HEK293 (cell line): ENCODE results near the gene GIPC2.

Experiments used
- CTCF ChIA-PET: fragments of 350-600 bp; formaldehyde crosslinking; extraction: SDS; loops from one replicate; lab custom pipeline; 2021; ENCODE audit warnings: antibody characterized with exemption; lab: Yijun Ruan, JAX
- POLR2A ChIA-PET: fragments of 300-600 bp; formaldehyde crosslinking; extraction: SDS; loops from one replicate; lab custom pipeline; 2020; ENCODE audit warnings: antibody characterized with exemption, inconsistent platforms; lab: Yijun Ruan, JAX
- H3K27ac ChIP-seq: fragments of 200-500 bp; sonication (Bioruptor generic); 2 replicates; pipeline ENCODE4 v1.5.1; 2014; ENCODE audit warnings: low read depth, low read length, control low read depth, inconsistent platforms; ENCODE audit errors: extremely low read depth
- H3K36me3 ChIP-seq, 2 experiments: fragments of 200-500 bp in 1 of 2; sonication (Bioruptor generic) in 1 of 2; 1 replicate in 1 of 2; 2 replicates in 1 of 2; pipeline ENCODE4 v1.5.1; 2014 to 2017; ENCODE audit warnings: inconsistent platforms in 2 of 2, low read length in 2 of 2; ENCODE audit not compliant: control insufficient read depth in 2 of 2, insufficient read depth in 1 of 2
- H3K4me1 ChIP-seq: fragments of 200-500 bp; sonication (Bioruptor generic); 2 replicates; pipeline ENCODE4 v1.5.1; 2014; ENCODE audit warnings: mild to moderate bottlenecking, low read length, inconsistent platforms; ENCODE audit not compliant: control insufficient read depth, insufficient read depth
- H3K4me3 ChIP-seq: 2 replicates; pipeline ENCODE4 v1.5.1; 2011; ENCODE audit warnings: low read depth, mild to moderate bottlenecking, control low read depth, low read length, moderate library complexity
- H3K9me3 ChIP-seq: fragments of 200-500 bp; sonication (Bioruptor generic); 2 replicates; pipeline ENCODE4 v1.5.1; 2014; ENCODE audit warnings: low read depth, low read length, inconsistent platforms; ENCODE audit not compliant: control insufficient read depth, insufficient read depth
- KLF7 ChIP-seq: fragments of 450-650 bp; formaldehyde crosslinking; IDR thresholded peaks from 2 replicates; pipeline ENCODE4 v1.5.1; 2016; ENCODE audit warnings: missing biosample characterization, missing genetic modification characterization, borderline replicate concordance
- KLF9 ChIP-seq: fragments of 450-650 bp; formaldehyde crosslinking; IDR thresholded peaks from 2 replicates; pipeline ENCODE4 v1.5.1; 2016; ENCODE audit warnings: missing biosample characterization, missing genetic modification characterization, low read depth
- PRDM1 ChIP-seq: fragments of 450-650 bp; formaldehyde crosslinking; IDR thresholded peaks from 2 replicates; pipeline ENCODE4; 2016; ENCODE audit warnings: missing biosample characterization, missing genetic modification characterization
- RBAK ChIP-seq: fragments of 450-650 bp; formaldehyde crosslinking; IDR thresholded peaks from 2 replicates; pipeline ENCODE4 v1.5.1; 2016; ENCODE audit warnings: missing biosample characterization, missing genetic modification characterization
- ZBTB1 ChIP-seq: fragments of 450-650 bp; formaldehyde crosslinking; IDR thresholded peaks from 2 replicates; pipeline ENCODE4 v1.5.1; 2016; ENCODE audit warnings: missing biosample characterization, missing genetic modification characterization
- ZBTB17 ChIP-seq: fragments of 450-650 bp; formaldehyde crosslinking; IDR thresholded peaks from 2 replicates; pipeline ENCODE4 v1.5.1; 2016; ENCODE audit warnings: missing biosample characterization, missing genetic modification characterization
- ZNF175 ChIP-seq: fragments of 450-650 bp; formaldehyde crosslinking; IDR thresholded peaks from 2 replicates; pipeline ENCODE4 v1.5.1; 2016; ENCODE audit warnings: missing biosample characterization, missing genetic modification characterization
- ZNF23 ChIP-seq: fragments of 450-650 bp; formaldehyde crosslinking; IDR thresholded peaks from 2 replicates; pipeline ENCODE4 v1.5.1; 2016; ENCODE audit warnings: missing biosample characterization, missing genetic modification characterization, borderline replicate concordance
- ZNF341 ChIP-seq: fragments of 450-650 bp; formaldehyde crosslinking; IDR thresholded peaks from 2 replicates; pipeline ENCODE4; 2016; ENCODE audit warnings: low read depth, missing biosample characterization, missing genetic modification characterization
- ZNF354C ChIP-seq: fragments of 450-650 bp; formaldehyde crosslinking; IDR thresholded peaks from 2 replicates; pipeline ENCODE4 v1.5.1; 2016; ENCODE audit warnings: missing biosample characterization, missing genetic modification characterization, low read depth, borderline replicate concordance
- ZNF426 ChIP-seq: fragments of 450-650 bp; formaldehyde crosslinking; IDR thresholded peaks from 2 replicates; pipeline ENCODE4 v1.5.1; 2017; ENCODE audit warnings: missing biosample characterization, missing genetic modification characterization, mild to moderate bottlenecking, inconsistent platforms, moderate library complexity
- ZNF544 ChIP-seq: fragments of 450-650 bp; formaldehyde crosslinking; IDR thresholded peaks from 2 replicates; pipeline ENCODE4 v1.5.0; 2017; ENCODE audit warnings: missing biosample characterization, missing genetic modification characterization
- ZNF654 ChIP-seq: fragments of 450-650 bp; formaldehyde crosslinking; IDR thresholded peaks from 2 replicates; pipeline ENCODE4 v1.5.1; 2016; ENCODE audit warnings: low read depth, missing biosample characterization, missing genetic modification characterization
- TF ChIP-seq, protein P1 (sequence below): sonication (generic); formaldehyde crosslinking; IDR thresholded peaks from 2 replicates; pipeline ENCODE4 v1.8.1; 2022; ENCODE audit warnings: mild to moderate bottlenecking, moderate library complexity, missing genetic modification reagents
- TF ChIP-seq, protein P2 (sequence below): fragments of 450-650 bp; formaldehyde crosslinking; IDR thresholded peaks from 2 replicates; pipeline ENCODE4 v1.5.1; 2017; ENCODE audit warnings: missing biosample characterization, missing genetic modification characterization
- TF ChIP-seq, protein P3 (sequence below): fragments of 450-650 bp; formaldehyde crosslinking; IDR thresholded peaks from 2 replicates; pipeline ENCODE4 v1.5.1; 2017; ENCODE audit warnings: missing biosample characterization, mild to moderate bottlenecking, missing genetic modification characterization, moderate library complexity
- TF ChIP-seq, protein P4 (sequence below): fragments of 450-650 bp; formaldehyde crosslinking; IDR thresholded peaks from 2 replicates; pipeline ENCODE4 v1.5.1; 2016; ENCODE audit warnings: missing biosample characterization, missing genetic modification characterization
- TF ChIP-seq, protein P5 (sequence below): fragments of 450-650 bp; formaldehyde crosslinking; IDR thresholded peaks from 2 replicates; pipeline ENCODE4 v1.5.1; 2016; ENCODE audit warnings: missing biosample characterization, missing genetic modification characterization
- TF ChIP-seq, protein P6 (sequence below): fragments of 450-650 bp; formaldehyde crosslinking; optimal IDR thresholded peaks from 2 replicates; pipeline ENCODE3; 2016; ENCODE audit warnings: missing biosample characterization, mild to moderate bottlenecking, missing genetic modification characterization

Gene GIPC2

DNA sequence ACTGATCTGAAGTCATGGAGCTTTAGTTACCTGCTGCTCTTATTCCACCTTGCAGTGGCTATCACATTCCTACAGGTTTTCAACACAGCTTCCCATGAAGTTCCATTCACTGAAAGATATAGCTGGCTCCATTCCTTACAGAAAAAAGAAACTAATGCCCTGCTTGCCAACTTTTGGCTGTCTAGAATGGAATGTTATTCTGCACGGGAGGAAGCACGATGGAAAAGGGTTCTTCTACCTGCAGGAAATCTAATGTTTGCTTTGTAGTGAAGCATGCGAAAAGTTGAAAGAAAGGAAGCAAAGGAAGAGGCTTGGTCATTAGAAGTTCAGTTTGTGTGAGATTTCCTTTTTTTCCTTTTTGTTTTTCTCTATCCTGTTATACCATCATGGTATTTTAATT lies 32.6 kb downstream of the GIPC2 start:
- no peak for TF ChIP-seq ZNF341 (tag by site-specific recombination)
- TF ChIP-seq ZNF544 = no peak
- TF ChIP-seq ZNF654 = no peak
- TF ChIP-seq RBAK (tag by site-specific recombination) = no peak
- TF ChIP-seq, protein P1, sequence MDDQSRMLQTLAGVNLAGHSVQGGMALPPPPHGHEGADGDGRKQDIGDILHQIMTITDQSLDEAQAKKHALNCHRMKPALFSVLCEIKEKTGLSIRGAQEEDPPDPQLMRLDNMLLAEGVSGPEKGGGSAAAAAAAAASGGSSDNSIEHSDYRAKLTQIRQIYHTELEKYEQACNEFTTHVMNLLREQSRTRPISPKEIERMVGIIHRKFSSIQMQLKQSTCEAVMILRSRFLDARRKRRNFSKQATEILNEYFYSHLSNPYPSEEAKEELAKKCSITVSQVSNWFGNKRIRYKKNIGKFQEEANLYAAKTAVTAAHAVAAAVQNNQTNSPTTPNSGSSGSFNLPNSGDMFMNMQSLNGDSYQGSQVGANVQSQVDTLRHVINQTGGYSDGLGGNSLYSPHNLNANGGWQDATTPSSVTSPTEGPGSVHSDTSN = no peak
- TF ChIP-seq, protein P2, sequence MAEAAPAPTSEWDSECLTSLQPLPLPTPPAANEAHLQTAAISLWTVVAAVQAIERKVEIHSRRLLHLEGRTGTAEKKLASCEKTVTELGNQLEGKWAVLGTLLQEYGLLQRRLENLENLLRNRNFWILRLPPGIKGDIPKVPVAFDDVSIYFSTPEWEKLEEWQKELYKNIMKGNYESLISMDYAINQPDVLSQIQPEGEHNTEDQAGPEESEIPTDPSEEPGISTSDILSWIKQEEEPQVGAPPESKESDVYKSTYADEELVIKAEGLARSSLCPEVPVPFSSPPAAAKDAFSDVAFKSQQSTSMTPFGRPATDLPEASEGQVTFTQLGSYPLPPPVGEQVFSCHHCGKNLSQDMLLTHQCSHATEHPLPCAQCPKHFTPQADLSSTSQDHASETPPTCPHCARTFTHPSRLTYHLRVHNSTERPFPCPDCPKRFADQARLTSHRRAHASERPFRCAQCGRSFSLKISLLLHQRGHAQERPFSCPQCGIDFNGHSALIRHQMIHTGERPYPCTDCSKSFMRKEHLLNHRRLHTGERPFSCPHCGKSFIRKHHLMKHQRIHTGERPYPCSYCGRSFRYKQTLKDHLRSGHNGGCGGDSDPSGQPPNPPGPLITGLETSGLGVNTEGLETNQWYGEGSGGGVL (tag by site-specific recombination) = no peak
- H3K4me3 ChIP-seq = no peak overlapping the region
- H3K9me3 ChIP-seq = no peaks in the 10 kb centered on the region
- ChIA-PET POLR2A (no interaction called here), CTCF (interaction anchor here (0.7 kb wide), 1 partner anchor 1388 kb away, joined by 3 read pairs; no protein-coding TSS in a partner anchor)
- H3K36me3 ChIP-seq = no peaks in the 10 kb centered on the region
- H3K27ac ChIP-seq = no peak overlapping the region
- H3K4me1 ChIP-seq = no peaks in the 10 kb centered on the region

DNA sequence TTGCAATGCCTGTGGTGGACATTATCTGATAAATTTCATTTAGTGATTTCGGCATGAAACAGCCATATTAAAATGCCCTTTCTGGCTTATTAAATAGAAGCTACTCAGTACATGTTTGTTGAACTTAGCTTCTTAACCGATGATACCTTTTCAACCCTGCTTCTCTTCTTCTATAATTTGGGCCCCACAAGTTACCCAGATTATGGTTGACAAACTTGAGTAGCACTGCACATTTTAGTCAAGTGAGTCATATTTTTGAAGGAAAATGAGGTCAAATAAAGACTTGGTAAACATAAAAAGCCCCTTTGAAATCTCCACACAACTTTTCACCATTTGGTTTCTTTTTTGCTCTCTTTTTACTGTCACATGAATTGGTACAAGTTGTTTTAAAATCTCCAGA lies 33.8 kb downstream of the GIPC2 start:
- Histone ChIP-seq H3K9me3 (no peaks in the 10 kb centered on the region; the same call in 1 of the 2 replicates), H3K4me1 (no peaks in the 10 kb centered on the region)
- TF ChIP-seq, protein P3, sequence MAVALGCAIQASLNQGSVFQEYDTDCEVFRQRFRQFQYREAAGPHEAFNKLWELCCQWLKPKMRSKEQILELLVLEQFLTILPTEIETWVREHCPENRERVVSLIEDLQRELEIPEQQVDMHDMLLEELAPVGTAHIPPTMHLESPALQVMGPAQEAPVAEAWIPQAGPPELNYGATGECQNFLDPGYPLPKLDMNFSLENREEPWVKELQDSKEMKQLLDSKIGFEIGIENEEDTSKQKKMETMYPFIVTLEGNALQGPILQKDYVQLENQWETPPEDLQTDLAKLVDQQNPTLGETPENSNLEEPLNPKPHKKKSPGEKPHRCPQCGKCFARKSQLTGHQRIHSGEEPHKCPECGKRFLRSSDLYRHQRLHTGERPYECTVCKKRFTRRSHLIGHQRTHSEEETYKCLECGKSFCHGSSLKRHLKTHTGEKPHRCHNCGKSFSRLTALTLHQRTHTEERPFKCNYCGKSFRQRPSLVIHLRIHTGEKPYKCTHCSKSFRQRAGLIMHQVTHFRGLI (tag by site-specific recombination) = no peak
- TF ChIP-seq KLF7 (tag by site-specific recombination) = no peak
- no peak for TF ChIP-seq ZNF426 (tag by site-specific recombination)
- TF ChIP-seq ZNF175 (tag by site-specific recombination) = no peak
- no peak for TF ChIP-seq ZNF354C (tag by site-specific recombination)
- no peak for TF ChIP-seq PRDM1 (tag by site-specific recombination)
- TF ChIP-seq, protein P4, sequence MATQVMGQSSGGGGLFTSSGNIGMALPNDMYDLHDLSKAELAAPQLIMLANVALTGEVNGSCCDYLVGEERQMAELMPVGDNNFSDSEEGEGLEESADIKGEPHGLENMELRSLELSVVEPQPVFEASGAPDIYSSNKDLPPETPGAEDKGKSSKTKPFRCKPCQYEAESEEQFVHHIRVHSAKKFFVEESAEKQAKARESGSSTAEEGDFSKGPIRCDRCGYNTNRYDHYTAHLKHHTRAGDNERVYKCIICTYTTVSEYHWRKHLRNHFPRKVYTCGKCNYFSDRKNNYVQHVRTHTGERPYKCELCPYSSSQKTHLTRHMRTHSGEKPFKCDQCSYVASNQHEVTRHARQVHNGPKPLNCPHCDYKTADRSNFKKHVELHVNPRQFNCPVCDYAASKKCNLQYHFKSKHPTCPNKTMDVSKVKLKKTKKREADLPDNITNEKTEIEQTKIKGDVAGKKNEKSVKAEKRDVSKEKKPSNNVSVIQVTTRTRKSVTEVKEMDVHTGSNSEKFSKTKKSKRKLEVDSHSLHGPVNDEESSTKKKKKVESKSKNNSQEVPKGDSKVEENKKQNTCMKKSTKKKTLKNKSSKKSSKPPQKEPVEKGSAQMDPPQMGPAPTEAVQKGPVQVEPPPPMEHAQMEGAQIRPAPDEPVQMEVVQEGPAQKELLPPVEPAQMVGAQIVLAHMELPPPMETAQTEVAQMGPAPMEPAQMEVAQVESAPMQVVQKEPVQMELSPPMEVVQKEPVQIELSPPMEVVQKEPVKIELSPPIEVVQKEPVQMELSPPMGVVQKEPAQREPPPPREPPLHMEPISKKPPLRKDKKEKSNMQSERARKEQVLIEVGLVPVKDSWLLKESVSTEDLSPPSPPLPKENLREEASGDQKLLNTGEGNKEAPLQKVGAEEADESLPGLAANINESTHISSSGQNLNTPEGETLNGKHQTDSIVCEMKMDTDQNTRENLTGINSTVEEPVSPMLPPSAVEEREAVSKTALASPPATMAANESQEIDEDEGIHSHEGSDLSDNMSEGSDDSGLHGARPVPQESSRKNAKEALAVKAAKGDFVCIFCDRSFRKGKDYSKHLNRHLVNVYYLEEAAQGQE (tag by site-specific recombination) = no peak
- TF ChIP-seq, protein P5, sequence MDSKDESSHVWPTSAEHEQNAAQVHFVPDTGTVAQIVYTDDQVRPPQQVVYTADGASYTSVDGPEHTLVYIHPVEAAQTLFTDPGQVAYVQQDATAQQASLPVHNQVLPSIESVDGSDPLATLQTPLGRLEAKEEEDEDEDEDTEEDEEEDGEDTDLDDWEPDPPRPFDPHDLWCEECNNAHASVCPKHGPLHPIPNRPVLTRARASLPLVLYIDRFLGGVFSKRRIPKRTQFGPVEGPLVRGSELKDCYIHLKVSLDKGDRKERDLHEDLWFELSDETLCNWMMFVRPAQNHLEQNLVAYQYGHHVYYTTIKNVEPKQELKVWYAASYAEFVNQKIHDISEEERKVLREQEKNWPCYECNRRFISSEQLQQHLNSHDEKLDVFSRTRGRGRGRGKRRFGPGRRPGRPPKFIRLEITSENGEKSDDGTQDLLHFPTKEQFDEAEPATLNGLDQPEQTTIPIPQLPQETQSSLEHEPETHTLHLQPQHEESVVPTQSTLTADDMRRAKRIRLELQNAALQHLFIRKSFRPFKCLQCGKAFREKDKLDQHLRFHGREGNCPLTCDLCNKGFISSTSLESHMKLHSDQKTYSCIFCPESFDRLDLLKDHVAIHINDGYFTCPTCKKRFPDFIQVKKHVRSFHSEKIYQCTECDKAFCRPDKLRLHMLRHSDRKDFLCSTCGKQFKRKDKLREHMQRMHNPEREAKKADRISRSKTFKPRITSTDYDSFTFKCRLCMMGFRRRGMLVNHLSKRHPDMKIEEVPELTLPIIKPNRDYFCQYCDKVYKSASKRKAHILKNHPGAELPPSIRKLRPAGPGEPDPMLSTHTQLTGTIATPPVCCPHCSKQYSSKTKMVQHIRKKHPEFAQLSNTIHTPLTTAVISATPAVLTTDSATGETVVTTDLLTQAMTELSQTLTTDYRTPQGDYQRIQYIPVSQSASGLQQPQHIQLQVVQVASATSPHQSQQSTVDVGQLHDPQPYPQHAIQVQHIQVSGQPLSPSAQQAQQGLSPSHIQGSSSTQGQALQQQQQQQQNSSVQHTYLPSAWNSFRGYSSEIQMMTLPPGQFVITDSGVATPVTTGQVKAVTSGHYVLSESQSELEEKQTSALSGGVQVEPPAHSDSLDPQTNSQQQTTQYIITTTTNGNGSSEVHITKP (tag by site-specific recombination) = no peak
- TF ChIP-seq ZNF23 = no peak
- no peak for TF ChIP-seq KLF9 (tag by site-specific recombination)
- TF ChIP-seq, protein P6, sequence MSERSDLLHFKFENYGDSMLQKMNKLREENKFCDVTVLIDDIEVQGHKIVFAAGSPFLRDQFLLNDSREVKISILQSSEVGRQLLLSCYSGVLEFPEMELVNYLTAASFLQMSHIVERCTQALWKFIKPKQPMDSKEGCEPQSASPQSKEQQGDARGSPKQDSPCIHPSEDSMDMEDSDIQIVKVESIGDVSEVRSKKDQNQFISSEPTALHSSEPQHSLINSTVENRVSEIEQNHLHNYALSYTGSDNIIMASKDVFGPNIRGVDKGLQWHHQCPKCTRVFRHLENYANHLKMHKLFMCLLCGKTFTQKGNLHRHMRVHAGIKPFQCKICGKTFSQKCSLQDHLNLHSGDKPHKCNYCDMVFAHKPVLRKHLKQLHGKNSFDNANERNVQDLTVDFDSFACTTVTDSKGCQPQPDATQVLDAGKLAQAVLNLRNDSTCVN (tag by site-specific recombination) = no peak
- no peak for TF ChIP-seq ZBTB17
- TF ChIP-seq ZBTB1 (tag by site-specific recombination) = no peak
- TF ChIP-seq, all 188 proteins: peak for 0
- CTCF ChIA-PET = interaction anchor here (0.6 to 0.7 kb wide), 3 partner anchors 35 to 1893 kb away, joined by 3 to 6 read pairs (median 4); no protein-coding TSS in a partner anchor
- Histone ChIP-seq H3K36me3 (no peaks in the 10 kb centered on the region), H3K27ac (no peak overlapping the region), H3K4me3 (no peak overlapping the region)
- POLR2A ChIA-PET = no interaction called here
